HG03439 (cell line): Measurements from ENCODE around the gene CBX2.

ENCODE experiments used
- ATAC-seq: cut with Tn5 transposase; IDR thresholded peaks from one replicate; pipeline ENCODE4 v1.9.1; 2021; ENCODE audit warnings: mild to moderate bottlenecking, moderate library complexity; ENCODE audit not compliant: unreplicated experiment

CBX2 gene

DNA sequence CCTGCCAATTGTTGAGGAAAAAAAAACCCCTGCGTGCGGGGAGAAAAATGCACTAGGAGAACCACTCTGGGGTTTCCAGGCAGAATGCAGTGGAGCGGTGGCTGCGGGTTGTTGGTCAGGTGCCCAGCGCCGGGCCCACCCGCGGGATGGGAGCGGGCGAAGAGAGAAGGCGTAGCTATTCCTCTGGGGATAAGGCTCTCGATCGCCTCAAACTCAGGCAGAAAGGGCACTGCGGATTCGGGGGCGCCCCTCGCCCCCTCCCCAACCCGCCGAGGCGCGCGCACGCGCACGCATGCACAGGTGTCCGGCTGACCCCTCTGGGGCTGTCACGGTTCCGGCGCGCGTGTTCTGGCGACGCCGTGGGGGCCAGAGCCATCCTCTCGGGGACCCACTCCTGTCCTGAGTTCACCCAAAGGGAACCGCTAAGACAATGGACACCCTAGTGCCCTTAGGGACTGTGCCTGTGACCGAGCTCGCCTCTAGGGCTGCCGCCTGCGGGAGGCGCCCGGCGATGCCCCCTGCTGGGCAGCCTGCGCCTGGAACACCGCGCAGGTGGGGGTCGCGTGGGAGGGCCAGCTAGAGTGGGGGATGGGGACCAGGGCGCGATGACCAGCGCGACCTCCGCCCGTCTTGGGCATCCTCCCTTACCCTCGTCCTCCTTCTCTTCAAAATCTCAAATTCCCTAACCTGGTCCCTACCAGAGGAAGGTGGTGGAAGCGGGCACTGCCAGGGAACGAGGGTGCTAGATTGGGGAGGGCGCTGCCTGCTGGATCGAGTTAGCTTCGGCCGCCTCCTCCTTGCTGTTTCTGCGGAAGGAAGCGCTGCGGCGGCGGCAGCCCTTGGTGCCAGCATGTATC lies 33.3 kb downstream of the CBX2 start:
- ATAC-seq: no peak

DNA sequence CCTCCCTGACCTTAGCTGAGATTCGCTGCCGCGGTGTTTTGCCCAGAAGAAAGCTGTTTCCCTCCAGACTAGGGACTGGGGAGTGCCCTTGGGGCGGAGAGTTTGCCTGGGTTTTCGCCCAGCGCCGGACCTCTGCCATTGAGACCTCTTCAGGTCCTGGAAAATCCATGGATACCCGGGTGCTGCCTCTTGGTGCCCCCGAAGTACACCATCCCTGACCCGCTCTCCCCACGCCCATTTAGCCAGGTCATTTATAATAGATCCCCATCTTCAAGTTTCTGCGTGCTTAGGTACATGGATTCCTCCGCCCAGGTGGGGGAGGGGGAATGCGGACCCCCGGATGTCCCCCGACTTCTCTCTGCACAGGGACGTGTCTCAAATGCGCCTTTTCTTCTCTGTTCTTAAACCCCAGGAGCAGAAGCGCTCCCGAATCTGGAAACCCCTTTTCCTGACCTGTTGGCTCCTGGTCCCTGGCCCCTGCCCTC lies 34.0 kb downstream of the CBX2 start:
- no peak for ATAC-seq

DNA sequence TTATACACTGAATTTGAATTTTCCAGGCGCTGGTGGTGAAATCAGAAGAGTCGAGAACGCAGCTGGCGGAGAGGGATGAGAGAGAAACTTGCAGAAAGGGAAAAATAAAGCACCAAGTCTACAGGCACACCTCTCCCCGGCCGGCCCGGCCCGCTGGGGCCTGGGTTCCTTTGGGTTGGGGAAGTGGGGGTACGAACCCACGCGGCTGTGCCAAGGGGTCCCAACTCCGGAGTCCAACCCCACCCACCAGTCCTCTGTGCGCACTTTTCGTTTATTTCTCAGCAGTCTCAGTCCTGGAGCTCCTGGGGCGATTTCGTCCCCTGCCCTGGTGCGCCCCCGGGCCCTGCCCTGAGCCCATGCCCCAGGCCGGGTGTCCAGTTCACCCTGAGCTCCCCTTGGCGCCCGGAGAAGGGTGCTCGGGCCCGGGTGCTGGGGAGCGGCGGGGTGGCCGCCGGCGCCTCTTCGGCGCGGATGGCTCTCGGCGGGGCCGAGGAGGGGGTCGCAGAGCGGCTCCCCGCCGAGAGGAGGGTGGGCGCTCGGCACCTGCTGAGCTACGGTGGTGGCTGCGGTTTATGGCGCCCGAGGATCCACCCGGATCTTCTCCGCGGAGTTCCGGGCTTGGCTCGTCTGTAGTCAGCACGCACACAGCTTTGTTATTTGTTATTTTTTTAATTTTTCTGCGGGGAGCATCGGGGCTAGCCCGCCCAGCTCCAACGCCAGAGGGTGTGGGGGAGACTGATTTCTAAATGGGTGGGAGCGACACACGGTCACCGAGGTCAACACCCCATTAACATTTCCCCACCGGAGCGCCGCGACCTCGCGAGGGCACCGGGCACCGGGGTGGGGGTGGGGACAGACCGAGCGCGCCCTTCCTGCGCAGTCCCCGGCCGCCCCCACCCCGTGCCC lies 34.7 kb downstream of the CBX2 start:
- no peak for ATAC-seq

DNA sequence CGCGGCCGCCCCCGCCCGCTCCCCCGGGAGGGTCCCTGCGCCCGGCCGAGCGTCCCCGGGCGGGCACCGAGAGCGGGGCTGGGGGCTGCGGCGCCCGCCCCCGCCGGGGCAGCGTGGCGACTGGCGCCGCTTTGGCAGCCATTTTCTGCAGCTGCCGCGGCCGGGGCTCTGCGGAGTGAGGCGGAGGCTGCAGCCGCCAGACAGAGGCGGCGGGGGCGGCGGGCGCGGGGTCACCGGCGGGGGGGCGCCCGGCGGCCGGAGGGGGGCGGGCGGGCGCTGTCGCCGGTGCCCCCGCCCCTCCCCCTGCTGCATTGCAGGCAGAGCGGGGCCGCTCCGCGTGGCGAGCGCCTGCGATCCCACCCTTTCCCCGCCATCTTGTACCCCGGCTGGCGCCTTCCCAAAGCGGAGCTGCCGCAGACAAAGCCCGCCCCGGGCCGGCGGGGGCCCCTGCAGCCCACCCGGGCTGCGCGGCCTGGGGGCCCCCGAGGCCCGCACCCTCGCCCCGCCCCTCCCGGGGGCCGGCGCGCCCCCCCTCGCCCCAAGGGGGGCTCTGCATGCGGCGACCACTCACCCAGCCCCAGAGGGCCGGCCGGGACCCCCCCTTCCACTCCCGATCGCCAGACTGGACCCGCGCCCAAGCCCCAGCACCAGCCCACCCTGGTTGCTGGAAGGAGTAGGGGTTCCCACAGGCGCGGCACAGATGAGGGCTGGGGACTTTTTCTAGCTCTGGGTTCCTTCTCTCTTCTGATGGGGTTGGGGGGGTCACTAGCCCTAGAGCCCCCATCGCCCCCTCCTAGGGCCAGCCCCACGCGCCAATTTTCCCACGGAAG lies 35.6 kb downstream of the CBX2 start:
- no peak for ATAC-seq

DNA sequence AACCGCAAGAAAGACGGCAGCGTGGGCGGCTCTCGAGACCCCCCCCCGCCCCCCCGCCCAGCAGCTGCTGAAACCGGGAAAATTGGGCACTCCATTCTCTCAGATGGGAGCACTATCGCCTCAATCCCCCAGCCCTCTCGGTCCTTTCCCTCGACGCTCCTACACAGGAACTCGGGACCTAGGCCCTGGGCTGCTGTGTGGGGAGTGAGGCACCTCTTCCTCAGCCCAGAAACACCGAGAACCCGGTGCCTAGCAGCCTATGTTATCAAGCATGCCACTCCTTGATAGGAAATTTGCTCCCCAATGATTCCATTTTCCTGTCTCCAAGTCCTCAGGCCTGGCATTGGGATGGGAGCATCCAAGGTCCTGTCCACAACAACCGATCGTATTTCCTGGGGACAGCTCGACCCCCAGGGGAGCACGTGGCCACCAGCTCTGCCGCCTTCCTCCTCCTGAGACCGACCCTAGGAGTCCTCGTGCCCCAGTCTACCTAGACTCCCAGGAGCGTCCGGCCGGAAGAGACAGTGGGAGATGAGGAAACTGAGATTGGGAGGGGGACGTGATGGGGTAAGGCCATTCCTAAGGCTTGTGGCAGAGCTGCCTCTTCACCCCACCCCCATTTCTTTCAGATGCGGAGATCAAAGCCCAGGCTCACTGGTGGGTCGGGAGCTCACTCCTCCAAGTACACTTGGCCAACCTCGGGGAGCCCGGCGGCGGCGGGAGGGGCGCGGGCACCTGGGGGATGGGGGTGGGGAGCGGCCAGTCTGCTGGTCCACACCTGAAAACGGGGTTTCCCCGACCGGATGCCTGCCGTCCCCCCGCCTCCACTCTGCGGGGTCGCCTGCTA lies 36.4 kb downstream of the CBX2 start:
- ATAC-seq: no peak

DNA sequence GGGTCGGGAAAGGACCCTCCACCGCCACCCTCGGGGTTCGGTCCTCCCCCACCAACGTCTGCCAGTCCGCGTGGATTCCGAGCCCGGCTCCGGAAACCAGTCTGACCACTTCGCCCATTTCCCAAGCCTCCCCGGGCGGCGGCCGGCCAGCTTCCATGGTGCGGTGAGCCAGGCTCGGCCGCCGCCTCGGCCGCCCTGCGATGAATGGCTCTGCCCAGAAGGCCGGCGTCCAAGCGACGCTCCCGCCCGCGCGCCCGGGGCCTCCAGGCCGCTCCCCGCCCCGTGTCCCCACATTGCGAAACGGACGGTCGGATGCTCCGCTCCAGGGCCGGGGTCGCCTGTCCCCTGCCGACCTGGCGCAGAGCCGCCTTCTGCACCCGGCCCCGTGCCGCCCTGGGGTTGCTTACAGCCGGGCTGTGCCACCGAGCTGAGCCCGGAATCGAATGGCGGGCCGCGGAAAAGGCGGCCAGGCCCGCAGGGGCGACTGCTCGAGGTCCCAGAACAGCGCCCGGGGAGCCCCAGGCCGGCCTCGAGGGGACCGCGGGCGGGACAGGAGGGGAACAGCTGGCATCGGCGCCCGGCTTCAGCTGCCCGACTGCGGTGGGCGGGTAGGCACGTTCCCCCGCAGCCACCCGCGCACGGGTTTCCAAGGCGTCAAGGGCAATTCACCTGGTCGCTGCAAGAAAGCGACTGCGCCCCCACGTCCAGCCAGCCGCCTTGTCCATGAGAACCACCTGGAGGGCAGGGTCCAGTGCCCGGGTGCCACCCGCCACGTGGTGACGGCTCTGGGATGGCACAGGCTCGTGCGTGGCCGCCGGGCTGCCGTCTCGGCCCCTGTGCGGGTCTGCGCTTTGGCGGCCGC lies 37.3 kb downstream of the CBX2 start:
- ATAC-seq: no peak

DNA sequence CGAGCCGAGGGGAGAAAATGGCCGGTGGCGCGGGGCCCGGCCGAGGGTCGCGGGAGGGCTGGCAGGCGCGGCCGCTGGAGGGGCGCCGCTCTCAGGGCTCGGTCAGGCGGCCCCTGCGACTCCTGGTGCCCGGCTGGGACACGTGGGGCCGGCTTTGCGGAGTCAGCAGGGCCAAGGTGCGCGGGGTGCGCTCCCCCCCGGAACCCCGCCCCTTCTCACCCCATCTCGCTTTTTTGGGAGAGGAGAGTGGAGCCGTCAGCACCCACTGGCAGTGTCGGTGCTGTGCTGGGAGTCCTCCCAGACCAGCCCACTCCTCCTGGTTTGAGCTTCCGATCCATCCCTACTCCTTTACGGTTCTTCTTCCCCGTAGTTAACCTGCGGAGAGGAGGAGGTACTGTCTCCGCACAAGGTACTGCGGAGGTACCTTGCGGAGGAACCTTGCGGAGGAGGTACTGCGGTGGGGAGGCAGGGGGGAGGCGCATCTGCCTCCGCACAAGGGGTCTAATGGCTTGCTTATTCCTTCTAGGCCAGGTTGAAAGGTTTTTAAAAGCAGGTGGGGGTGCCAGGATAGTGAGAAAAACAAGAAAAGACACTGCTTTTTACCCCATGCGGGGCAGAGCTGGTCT lies 38.0 kb downstream of the CBX2 start:
- ATAC-seq: no peak

DNA sequence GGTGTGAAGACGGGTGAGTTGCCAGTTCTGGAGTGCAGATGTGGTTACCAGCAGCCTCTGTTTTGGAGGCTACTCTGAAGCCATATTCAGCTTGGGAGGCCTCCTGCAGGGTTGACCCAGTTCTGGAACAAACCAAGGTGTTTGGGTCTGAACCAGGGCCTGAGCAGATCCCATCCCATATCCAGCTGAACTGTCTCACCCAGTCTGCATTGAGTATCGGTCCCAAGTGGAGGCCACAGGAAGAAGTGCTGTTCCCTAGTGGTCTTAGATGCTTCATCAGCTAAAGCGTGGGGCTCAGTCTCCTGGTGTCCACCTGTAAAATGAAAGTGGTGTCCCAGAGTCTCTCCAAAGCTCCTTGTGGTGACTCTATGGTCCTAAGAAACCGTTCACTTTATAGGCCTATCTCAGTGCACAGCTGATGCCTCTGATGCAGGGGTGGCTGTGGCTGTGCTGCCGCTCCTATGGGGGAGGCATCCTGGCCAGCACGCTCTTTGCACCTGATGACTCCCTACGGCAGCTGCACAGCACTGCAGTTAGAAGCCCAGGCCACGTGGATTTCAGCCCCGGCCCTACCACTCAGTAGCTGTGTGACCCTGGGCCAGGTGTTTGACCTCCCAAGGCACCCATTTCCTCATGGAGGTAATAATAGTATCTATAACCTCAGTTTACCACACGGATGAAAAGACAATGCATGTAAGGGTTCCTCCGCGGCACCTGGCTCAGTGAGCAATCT lies 40.2 kb downstream of the CBX2 start:
- ATAC-seq: no peak

DNA sequence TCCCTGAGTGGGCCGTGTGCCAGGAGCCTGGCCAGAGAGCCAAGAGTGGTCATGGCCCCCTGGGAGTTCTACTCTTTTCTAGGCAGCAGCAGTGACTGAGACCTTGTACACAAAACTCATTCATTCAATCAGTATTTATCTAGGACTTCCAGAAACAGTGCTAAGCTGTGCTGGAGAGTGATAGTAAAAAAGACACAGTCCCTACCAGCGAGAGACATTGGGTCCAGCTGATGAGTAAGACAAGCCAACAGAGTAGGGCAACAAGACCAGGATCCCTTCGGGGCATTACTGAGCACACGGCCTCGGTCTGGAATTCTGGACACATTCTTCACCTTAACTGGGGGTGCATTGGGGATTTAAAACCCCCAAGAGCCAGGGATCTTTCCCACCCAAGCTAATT lies 41.1 kb downstream of the CBX2 start:
- no peak for ATAC-seq

DNA sequence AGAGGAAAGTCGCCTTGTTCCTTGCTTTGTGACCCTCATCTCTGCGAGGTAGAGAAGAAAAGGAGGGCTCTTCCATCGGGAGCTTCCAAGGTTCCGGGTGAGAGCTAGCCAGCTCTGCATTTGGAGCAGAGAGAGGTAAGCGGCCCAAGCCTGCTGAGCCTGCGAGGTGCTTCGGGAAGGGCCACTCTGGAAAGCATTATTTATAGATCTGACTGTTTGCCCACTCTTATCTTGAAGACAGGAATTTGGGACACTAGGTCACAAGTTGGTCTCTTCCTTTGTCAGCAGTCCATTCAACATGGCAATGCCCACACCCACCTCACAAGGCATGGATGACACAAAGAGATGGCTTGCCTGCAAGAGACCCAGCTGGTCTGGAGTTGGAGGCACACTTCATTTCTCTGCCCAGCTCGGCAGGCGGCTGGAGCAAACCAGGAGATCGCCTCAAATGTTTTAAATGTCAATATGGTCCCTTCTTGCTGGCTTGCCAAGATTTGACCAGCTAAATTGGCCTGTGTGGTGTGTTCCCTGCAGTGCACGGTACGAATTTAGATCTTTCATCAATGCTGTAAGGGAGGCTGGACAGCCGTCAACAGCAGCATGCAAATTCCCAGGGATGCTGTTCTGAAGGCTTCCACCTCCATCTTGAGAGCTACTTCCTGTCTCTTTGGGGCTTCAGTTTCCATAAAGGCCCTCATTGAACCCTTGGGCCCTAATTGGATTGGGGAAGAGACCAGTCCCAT lies 41.8 kb downstream of the CBX2 start:
- no peak for ATAC-seq

DNA sequence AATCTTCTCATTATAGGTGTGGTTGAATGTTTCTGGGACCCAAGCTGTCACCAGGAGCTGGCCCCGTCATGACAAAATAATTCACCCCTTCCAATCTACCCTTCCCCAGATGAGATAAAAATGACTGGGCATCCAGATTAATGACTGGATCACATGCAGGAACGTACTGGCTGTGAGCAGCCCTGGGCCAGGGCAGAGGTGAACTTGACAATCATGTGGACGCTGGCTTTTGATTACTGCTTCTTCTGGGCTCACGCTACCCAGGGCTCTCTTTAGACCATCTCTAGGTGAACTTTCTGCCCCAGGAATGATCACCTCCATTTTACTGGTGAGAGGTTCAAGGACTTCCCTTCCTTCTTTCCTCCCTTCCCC lies 43.0 kb downstream of the CBX2 start:
- no peak for ATAC-seq

DNA sequence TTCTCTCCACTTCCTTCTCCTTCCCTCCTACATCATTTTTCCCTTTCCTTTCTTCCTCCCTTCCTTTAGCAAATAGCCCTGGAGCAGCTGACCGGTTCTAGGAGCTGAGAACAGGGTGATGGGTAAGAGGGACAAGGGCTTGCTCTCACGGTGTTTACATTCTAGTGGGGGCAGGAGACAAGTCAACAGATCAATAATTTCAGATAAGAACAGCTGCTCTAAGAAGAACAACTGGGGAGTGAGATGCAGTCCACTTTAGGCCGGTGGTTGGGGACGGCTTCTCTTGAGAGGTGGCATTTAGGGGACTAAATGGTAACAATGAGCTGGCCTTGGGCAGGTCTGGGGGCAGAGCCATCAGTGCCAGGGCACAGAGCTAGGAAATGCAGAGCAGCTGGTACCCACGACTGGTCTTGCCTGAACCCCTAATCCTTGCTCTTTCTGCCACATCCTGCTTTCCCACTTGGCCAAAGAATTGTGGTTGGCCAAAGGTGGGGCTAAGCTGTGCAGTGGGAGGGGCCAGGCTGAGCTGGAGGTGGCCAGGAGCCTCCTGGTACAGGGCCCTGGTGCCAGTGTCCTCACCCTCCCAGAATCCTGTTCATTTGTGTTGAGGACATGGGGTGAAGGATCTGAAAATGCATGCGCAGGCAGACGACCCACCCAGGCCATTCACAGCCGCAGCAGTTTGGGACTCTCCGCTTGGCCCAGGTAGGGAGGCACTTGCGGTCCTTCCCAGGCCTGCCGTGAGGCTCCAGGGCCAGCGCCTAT lies 43.6 kb downstream of the CBX2 start:
- no peak for ATAC-seq

DNA sequence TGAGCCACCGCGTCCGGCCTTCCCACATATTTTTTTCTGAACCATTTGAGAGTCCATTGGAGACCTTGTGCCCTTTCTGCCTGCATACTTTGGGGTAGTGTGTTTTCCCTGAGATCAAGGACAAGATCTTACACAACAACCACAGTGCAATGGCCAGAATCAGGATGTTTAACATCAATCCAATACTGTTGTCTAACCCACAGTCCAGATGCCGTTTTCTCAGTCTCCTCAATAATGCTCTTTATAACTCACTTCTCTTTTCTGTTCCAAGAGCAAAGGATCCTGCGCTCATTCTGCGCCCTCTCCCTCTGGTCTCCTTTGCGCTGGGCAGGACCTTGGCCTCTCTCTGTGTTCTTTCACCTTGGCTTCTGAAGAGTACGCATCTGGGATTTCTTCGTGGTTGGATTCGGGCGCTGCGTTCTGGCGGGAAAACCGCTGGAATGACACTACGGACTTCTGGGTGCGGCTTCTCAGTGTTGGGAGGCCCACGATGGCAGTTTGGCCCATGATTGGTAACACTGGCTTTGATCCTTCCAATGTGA lies 44.7 kb downstream of the CBX2 start:
- ATAC-seq: no peak

DNA sequence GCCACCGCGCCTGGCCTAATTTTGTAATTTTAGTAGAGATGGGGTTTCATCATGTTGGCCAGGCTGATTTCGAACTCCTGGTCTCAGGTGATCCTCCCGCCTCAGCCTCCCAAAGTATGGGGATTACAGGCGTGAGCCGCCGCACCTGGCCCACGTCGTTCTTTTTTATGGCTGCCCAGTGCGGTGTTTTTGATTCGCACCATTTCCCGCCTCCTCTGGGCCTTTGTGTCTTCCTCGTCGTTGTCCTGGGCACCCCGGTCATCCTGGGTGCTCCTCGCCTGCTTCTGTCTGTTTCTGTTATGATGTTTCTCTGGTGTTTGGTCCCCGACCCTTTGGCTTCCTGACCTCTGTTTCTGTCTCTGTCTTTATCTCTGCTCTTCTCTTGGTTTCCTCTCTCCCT lies 46.3 kb downstream of the CBX2 start:
- ATAC-seq: no peak

DNA sequence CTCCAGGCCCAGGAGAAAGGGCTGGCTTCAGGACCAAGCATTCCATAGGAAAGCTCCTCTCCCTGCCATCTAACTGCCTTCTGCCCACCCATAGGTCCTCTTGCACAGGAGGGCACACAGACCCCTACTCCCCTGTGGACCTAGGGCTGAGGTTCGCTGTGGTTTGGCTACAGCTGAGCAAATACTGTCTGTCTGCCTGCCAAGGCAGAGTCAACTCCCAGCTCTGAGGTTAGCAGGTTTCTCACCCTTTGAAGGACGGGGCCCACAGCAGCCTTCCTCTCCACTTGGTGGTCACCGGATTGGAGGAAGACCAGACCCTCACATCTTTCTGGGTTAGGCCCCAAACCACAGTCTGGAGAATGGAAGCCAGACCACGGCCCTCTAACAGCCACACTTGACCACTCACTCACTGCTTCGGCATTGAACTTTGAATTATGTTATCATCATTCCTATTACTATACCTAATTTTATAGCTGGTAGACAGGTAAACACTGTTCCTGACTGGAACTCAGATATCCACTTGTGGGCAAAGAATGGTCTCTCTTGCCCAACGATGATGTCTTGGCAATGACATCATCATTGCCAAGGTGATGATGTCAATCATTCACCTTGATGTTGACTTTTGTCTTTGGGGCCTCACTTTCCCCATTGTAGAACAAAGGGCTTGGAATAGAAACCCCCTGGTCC lies 47.1 kb downstream of the CBX2 start:
- ATAC-seq: no peak

DNA sequence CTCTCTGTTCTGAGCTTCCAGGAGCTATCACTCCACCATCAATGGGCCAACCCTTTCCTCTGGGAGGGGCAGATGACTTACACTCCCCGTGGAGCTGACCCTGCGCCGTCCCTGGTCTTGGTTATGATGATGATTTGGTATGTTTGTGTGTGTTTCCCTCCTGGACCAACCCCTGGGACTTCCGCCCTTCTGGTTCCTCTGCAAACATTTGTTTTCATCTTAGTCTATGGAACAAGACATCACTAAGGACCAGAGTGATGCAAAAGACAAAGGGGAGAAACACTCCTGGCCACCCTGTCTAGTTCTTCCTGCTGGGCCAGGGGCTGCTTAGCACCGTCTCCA lies 47.6 kb downstream of the CBX2 start:
- ATAC-seq: no peak
